Measurements from ENCODE around the gene NUBP2.
A peak's percentile ranks its signal among the peaks of the same experiment; 100 is the strongest.

Gene NUBP2

GRCh38 chr16:1782408-1783264 lies at the start of gene NUBP2, which contains the start of gene SPSB3:
Gene NUBP2 (plus strand): TSS chr16:1782960. CDS start chr16:1783021, 61 bp downstream.
Gene SPSB3 (minus strand): TSS chr16:1782571. CDS start chr16:1781483, 1,088 bp downstream.
- peak; percentile 89 for DNase-seq

DNA sequence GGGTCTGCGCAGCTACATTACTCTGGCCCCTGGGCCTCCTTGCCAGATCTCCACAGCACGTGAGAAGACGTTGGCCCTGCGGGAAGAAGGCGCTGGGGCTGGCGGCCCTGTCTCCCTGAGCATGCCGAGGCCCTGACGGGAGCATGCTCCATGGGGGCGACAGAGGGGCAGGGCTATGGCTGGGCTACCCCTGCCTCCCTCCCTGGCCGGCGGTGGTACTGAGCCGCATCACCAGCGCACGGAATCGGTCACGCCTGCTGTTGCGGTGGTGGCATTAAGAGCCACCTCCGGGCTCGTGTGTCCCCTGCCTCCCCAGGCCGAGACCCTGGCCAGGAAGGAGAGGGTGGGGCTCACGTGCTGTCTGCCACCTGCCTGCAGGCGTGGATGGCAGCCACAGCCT lies 48.6 kb upstream of the NUBP2 start:
- no peak for DNase-seq

- no peak for DNase-seq
These were observed 47.9 kb upstream of the NUBP2 start for GRCh38 chr16:1734816-1735215.

DNA sequence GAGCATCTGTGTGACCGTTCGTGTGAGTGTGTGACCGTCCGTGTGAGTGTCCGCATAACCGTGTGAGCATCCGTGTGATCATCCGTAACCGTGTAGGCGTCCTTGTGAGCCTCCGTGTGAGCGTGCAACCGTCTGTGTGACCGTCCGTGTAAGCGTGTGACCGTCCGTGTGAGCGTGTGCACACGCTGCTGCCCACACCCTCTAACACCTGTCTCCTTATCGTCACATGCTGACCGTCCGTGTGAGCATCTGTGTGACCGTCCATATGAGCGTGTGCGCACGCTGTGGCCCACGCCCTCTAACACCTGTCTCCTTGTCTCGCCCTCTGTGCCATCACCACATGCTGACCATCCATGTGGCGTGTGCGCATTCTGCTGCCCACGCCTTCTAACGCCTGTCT lies 42.5 kb upstream of the NUBP2 start:
- no peak for DNase-seq

DNA sequence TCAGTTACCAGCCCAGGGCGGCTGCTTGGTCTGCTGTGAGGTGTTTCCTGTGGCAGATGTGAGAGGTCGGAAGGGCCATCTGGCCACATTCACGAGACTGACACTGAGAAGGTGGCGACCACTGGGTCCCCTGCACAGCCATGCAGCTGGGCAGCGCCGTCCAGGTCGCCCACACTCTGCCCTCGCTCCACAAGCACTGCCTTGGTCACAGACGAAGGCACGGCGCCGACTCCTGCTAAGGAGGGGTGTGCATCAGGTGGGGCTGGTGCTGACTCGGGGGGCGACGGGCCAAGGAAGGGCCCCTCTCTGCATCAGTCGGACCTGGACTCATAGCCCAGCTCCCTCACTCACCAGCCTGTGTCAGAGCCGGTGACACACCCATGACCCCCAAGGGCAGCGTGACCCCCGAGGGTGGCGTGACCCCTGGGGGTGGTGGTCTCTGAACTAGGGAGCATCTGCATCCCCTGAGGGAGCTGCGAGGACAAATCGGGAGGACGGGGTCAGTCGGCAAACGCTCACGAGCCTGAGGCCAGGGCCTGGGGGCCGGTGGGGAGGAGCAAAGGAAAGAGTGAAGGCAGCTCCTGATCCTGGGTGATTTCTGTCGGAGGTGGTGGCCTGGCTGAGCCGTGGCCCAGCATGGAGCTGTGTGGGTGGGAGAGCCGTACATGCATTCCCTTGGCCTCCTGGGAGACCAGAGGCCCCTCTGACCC lies 41.8 kb upstream of the NUBP2 start:
- no peak for DNase-seq

GRCh38 chr16:1741553-1742165 lies 41.1 kb upstream of the NUBP2 start:
- DNase-seq, result no peak

GRCh38 chr16:1743376-1744337 lies 39.1 kb upstream of the NUBP2 start:
- DNase-seq, result no peak

DNA sequence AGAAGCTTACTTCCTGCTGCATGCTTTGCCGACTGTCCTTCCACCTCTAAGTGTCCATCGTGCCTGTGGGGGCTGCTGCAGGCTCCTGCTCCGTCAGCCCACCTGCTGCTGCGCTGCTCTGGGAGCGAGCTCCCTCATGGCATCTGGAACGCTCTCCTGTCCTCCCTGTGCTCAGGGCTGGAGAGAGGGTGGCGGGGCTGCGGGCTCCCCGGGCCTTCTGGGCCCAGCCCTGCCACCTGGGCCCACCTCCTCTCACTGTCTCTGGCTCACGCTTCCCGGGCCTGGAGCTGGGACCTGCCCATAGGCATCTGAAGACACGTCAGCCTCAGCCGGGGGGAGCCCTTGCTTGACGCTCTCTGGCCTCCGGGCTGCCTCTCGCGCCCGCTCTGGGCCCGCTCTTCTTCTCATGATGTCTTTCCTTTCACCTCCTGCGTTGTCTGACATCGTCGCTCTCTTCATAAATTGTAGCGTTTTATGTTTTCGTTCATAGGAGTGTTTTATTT lies 38.4 kb upstream of the NUBP2 start:
- no peak for DNase-seq

DNA sequence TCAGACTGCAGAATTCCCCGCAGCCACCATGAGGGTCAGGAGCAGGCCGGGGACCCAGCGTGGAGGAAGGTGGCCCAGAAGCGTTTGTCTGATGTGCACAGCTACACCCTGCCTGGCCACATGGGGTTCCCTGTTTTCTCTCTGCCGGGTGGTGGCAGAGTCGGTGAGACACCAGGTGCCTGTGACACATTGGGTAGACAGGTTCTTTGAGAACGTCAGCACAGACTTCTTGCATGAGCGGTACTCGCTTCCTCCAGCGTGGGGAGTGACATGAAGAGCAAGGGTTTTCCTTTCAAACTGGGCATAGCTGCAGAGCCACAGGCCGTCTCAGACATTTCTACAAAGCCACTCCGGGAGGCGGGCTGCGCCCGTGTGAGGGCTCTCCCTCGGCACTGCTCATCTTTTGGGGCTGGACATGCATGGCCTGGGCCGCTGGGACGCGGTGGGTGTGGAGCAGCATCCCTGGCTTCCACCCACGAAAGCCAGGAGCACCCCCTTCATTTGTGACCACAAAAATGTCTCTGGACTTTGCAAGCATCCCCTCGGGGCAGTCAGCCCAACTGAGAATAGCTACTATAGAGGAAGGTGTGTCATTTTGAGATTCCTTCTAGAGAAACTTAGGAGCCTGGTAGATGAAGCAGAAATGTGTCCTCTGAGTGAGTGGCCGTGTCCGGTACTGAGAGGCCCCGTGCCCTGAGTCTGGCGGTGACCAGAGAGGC lies 37.4 kb upstream of the NUBP2 start:
- DNase-seq, result no peak

DNA sequence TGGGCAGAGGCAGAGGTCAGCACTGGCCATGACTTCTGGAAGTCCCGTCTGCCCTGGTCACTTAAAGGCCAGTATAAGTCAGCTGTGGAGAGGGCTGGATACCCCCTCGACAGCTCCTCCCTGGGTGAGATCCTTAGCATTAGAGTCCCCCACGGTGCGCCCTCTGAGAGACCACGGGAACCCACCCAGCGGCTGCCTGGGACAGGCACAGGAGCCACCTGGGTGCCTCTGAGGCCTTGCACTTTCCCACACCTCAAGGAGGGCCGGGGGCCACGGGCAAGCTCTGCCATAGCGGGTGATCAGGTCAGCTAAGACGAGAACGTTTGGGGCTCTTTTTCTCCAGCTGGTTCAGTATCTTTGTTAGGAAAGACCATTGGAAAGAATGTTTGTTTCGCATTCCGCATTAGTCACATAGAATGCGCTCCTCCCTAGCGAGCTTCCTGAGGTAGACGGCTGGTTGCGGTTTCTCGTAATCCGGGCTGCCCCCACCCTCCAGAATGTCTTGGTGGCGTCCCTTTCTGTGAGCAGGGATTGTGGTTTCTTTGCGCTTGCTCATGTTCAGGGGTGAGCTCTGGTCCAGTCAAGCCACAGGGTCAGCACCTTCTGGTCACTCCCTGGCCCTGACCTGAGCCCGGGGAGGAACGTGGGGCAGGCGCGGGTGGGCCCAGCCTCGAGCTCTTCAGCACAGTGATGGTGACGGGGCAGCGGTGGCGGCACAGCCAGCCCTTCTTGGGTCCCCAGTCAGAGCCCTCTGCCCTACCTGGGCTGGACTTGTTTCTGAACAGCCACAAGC lies 36.7 kb upstream of the NUBP2 start:
- DNase-seq, result no peak

DNA sequence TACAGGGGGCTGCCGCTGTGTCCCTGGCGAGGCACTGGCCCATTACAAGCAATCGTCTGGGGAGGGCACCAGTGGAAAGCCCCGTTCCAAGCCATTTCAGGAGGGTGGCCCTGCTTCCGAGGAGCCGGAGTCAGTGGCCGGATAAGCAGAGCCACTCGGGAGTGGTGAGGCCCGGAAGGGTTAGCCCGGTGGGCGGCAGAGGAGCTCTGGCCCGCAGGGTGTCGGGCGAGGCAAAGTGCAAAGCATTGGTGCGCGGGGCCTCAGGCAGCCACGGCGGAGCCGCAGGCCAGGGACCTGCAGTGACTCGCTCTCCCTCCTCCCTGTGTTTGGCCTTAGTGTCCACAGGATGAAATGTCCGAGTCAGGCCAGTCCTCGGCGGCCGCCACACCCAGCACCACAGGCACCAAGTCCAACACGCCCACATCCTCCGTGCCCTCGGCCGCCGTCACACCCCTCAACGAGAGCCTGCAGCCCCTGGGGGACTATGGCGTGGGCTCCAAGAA lies 36.0 kb upstream of the NUBP2 start:
- DNase-seq, result no peak

GRCh38 chr16:1747934-1748333 lies 34.8 kb upstream of the NUBP2 start:
- no peak for DNase-seq

GRCh38 chr16:1749152-1750117 lies 33.3 kb upstream of the NUBP2 start:
- DNase-seq, result no peak

DNA sequence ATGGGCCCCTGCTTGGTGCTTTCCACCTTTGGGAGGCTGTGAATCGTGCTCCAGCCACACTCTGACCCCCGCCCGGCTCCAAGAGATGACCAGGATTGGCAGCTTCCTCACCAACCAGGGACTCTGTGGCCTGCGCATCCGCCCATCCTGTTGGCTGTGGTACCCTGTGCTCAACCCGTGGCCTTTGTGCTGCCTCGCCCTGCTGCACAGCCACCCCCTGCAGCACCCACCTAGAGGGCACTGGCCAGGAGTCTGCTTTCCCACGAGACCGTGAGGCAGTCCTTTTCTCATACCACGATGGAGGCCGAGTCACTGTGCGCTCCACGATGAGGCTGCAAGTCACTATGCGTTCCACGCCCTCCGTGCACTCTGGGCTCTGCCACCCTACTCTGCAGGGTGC lies 30.8 kb upstream of the NUBP2 start:
- DNase-seq, result no peak

- DNase-seq, result no peak
These were observed 29.9 kb upstream of the NUBP2 start for GRCh38 chr16:1752853-1753252.

DNA sequence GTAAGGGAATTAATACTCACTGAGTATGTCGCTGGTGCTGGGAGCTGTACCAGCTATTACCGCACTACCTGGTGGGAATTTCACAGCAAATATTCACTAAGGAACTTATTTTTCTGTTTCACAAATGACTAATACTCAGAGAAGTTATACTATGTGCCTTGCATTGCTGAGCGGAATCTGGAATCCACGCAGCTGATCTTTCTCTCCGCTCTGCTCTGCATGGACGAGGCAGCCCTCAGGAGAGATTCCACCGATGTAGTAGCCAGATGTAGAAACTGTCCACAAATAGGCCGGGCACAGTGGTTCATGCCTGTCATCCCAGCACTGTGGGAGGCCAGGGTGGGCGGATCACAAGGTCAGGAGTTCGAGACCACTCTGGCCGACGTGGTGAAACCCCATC lies 28.6 kb upstream of the NUBP2 start:
- no peak for DNase-seq

GRCh38 chr16:1757714-1758461 lies 24.9 kb upstream of the NUBP2 start:
- no peak for DNase-seq

GRCh38 chr16:1758923-1759322 lies 23.8 kb upstream of the NUBP2 start:
- no peak for DNase-seq

DNA sequence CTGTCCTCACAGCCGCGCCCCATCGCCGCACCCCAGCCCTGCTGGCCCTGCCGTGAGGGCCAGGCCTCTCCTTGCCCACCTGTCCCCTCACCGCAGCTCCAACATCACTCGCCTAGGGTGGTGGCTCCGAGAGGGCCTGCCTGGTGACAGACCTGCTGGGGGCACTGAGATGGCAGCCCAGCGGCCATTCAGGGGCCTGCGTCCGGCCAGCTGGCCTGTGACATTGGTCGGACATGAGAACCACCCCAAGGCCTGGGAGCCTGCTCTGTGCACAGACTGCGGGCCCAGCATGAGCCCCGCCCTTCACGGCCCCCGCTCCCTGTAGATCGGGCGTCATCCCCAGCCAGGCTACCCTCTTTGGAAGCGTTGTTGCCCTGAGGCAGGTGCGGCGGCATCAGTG lies 23.2 kb upstream of the NUBP2 start:
- no peak for DNase-seq

All from activated T-cell treated with anti-CD3 and anti-CD28 coated beads for 4 hours (primary cell).